Osteoblast (primary cell): Measurements from ENCODE around the gene LTA. TPM values are rescaled to one million over a fixed set of nuclear protein-coding genes. Genes with fewer than 3 reads are reported as not detected.

Experiments
- DNase-seq: peaks from one replicate; pipeline ENCODE4 v3.0.0; 2011; ENCODE audit warnings: low spot score, mixed read lengths; ENCODE audit not compliant: insufficient read length; ENCODE audit errors: missing footprints
- H2AFZ ChIP-seq: 2 replicates; pipeline ENCODE4 v1.6.0; 2011; ENCODE audit warnings: mild to moderate bottlenecking, low read length
- H3K27ac ChIP-seq: 2 replicates; pipeline ENCODE4 v1.5.1; 2011; ENCODE audit warnings: mild to moderate bottlenecking, low read depth, low read length, moderate library complexity
- H3K27me3 ChIP-seq: 2 replicates; pipeline ENCODE4 v1.6.0; 2012; ENCODE audit warnings: mild to moderate bottlenecking, control low read depth, inconsistent platforms, low read length, moderate library complexity; ENCODE audit not compliant: insufficient read depth
- H3K36me3 ChIP-seq: 2 replicates; pipeline ENCODE4 v1.5.1; 2011; ENCODE audit warnings: mild to moderate bottlenecking, low read length, control low read depth, moderate library complexity; ENCODE audit not compliant: insufficient read depth
- H3K4me1 ChIP-seq: 2 replicates; pipeline ENCODE4 v1.5.1; 2011; ENCODE audit warnings: mild to moderate bottlenecking, low read length, control low read depth, moderate library complexity; ENCODE audit not compliant: insufficient read depth
- H3K4me2 ChIP-seq: 2 replicates; pipeline ENCODE4 v1.6.0; 2011; ENCODE audit warnings: mild to moderate bottlenecking, low read length; ENCODE audit not compliant: insufficient read depth
- H3K4me3 ChIP-seq: fragments of 200-600 bp; sonication (generic); 3 replicates; pipeline ENCODE4 v1.5.1; 2012; ENCODE audit warnings: mild to moderate bottlenecking, low read length, inconsistent platforms; ENCODE audit not compliant: insufficient read depth
- H3K79me2 ChIP-seq: 2 replicates; pipeline ENCODE4 v1.6.0; 2012; ENCODE audit warnings: mild to moderate bottlenecking, low read length, control low read depth, inconsistent platforms; ENCODE audit not compliant: insufficient read depth
- H3K9me3 ChIP-seq: 2 replicates; pipeline ENCODE4 v1.5.1; 2011; ENCODE audit warnings: low read depth, low read length, control low read depth
- H4K20me1 ChIP-seq: 2 replicates; pipeline ENCODE4 v1.6.0; 2012; ENCODE audit warnings: mild to moderate bottlenecking, low read length, control low read depth; ENCODE audit not compliant: insufficient read depth
- CTCF ChIP-seq: IDR thresholded peaks from 2 replicates; pipeline ENCODE4 v1.5.1; 2011; ENCODE audit warnings: mild to moderate bottlenecking, low read depth, low read length, moderate library complexity; ENCODE audit errors: extremely low read depth
- total RNA-seq: library from RNA; depleted of rRNA; stranded (reverse); fragments of >200 nt; gene quantifications from 2 replicates; pipeline ENCODE4 v1.2.3, GENCODE V29; 2012

LTA gene
- total RNA-seq, 1 donor: not detected

GRCh38 chr6:31586008-31586407 is 13.9 kb downstream of the LTA start, which contains the start of gene LST1:
Gene LST1 (plus strand): TSS chr6:31586277. CDS start chr6:31587300, 1,023 bp downstream.
- Histone ChIP-seq H3K79me2 (no peaks in the 10 kb centered on the region), H3K4me2 (no peak within 1 kb of the TSS), H3K9me3 (no peaks in the 10 kb centered on the region), H3K27ac (no peak within 1 kb of the TSS), H4K20me1 (no peaks in the 10 kb centered on the region), H3K36me3 (no peaks in the 10 kb centered on the region), H3K4me1 (peaks cover 13% of the 10 kb centered on the region), H2AFZ (no peak within 1 kb of the TSS), H3K27me3 (no peaks in the 10 kb centered on the region), H3K4me3 (no peak within 1 kb of the TSS)
- DNase-seq: peak; percentile 65
- no peak for TF ChIP-seq CTCF

- no peaks in the 10 kb centered on the region for H3K27me3 ChIP-seq
- no peaks in the 10 kb centered on the region for H3K79me2 ChIP-seq
- H3K36me3 ChIP-seq: no peaks in the 10 kb centered on the region
- DNase-seq: peak; percentile 35
- no peak overlapping the region for H2AFZ ChIP-seq
- peaks cover 7% of the 10 kb centered on the region for H3K4me1 ChIP-seq
- no peak overlapping the region for H3K4me2 ChIP-seq
- no peak overlapping the region for H3K27ac ChIP-seq
- no peak overlapping the region for H3K4me3 ChIP-seq
- TF ChIP-seq CTCF: no peak
- H3K9me3 ChIP-seq: no peaks in the 10 kb centered on the region
- H4K20me1 ChIP-seq: no peaks in the 10 kb centered on the region
Observed at GRCh38 chr6:31586599-31587281, 14.7 kb downstream of the LTA start.

GRCh38 chr6:31587791-31588777 is 16.0 kb downstream of the LTA start:
- Histone ChIP-seq H3K27ac (no peak overlapping the region), H3K36me3 (no peaks in the 10 kb centered on the region), H4K20me1 (no peaks in the 10 kb centered on the region), H2AFZ (peak overlapping the region; percentile 59), H3K4me1 (peaks cover 5% of the 10 kb centered on the region), H3K27me3 (no peaks in the 10 kb centered on the region), H3K4me2 (peak overlapping the region; percentile 18), H3K4me3 (no peak overlapping the region), H3K79me2 (no peaks in the 10 kb centered on the region), H3K9me3 (no peaks in the 10 kb centered on the region)
- TF ChIP-seq CTCF: no peak
- DNase-seq: peak; percentile 38
